H1 (cell line): ENCODE results near the gene GRIN3A. TPM values are rescaled to one million over a fixed set of nuclear protein-coding genes. Genes with fewer than 3 reads are reported as not detected.

Source experiments
- CBX5 ChIP-seq: fragments of 300-800, 300-1000 bp; sonication (generic); IDR thresholded peaks from 2 replicates; pipeline ENCODE4 v1.7.1; 2016; ENCODE audit warnings: antibody characterized with exemption, low read length, low read depth
- EP300 ChIP-seq, 2 experiments: IDR thresholded peaks; 1 replicate in 1 of 2; 2 replicates in 1 of 2; pipeline ENCODE4 v1.6.1; 2011 to 2012; ENCODE audit warnings: low read depth in 2 of 2, low read length in 2 of 2, mild to moderate bottlenecking in 2 of 2, borderline replicate concordance in 1 of 2, inconsistent platforms in 1 of 2, moderate library complexity in 1 of 2
- EZH2 ChIP-seq: fragments of 200-600 bp; sonication (generic); IDR thresholded peaks from 2 replicates; pipeline ENCODE4 v1.7.1; 2012; ENCODE audit warnings: low read depth, mild to moderate bottlenecking, moderate library complexity, low read length, inconsistent platforms; ENCODE audit not compliant: severe bottlenecking
- MAX ChIP-seq: IDR thresholded peaks from 2 replicates; pipeline ENCODE4 v1.6.1; 2012; ENCODE audit warnings: inconsistent platforms
- POU5F1 ChIP-seq: IDR thresholded peaks from 2 replicates; pipeline ENCODE4 v1.6.1; 2011; ENCODE audit warnings: low read depth, mild to moderate bottlenecking, low read length, moderate library complexity
- SP2 ChIP-seq: IDR thresholded peaks from 2 replicates; pipeline ENCODE4 v1.6.1; 2012; ENCODE audit warnings: mild to moderate bottlenecking, low read length, inconsistent platforms
- YY1 ChIP-seq: IDR thresholded peaks from 2 replicates; pipeline ENCODE4 v1.6.1; 2011; ENCODE audit warnings: low read depth, mild to moderate bottlenecking, low read length
- polyA plus RNA-seq, 7 experiments: library from polyadenylated mRNA; depleted of rRNA in 3 of 7; stranded (reverse) in 5 of 7; unstranded in 2 of 7; fragments of >200 nt in 5 of 7; fragments of 200-250 nt in 2 of 7; gene quantifications; 1 replicate in 5 of 7; 2 replicates in 1 of 7; 4 replicates in 1 of 7; pipeline versions ENCODE4 v1.2.1 to v1.2.3, GENCODE V29; 2011 to 2013; ENCODE audit warnings: missing spikeins in 2 of 7, mixed read lengths in 2 of 7
- total RNA-seq: library from RNA; stranded (reverse); fragmentation: NEBNext Ultra II Directional; extraction: Animal tissue kit (Norgen Biotek cat#: 25700); gene quantifications from 2 replicates; pipeline ENCODE4 v1.2.1, GENCODE V29; 2021

GRIN3A gene
- total and polyA plus RNA-seq, 2 of the 8 experiments (the other 6 are each of a cell fraction or from before 2014, with no cell fraction given), result 0.04 TPM; not detected in 1

GRCh38 chr9:101753716-101754115 is 15.3 kb upstream of the GRIN3A start (continued):
- TF ChIP-seq MAX, result no peak
- no peak for TF ChIP-seq POU5F1
- TF ChIP-seq EP300 (IDR thresholded peaks at IDR 0.05; ENCODE audit: borderline replicate concordance in 1 of 2, low read depth in 2 of 2, low read length in 2 of 2), result no peak
- no peak for TF ChIP-seq YY1
- TF ChIP-seq EZH2, result no peak
- no peak for TF ChIP-seq CBX5
- TF ChIP-seq SP2, result no peak
